Activated effector memory CD4-positive, alpha-beta T cell treated with anti-CD3 and anti-CD28 coated beads, Interleukin-2, amount 50 U/mL, for 16 hours (primary cell): ENCODE measurements around the gene SMG6.

Source experiments
- DNase-seq: peaks from one replicate; pipeline ENCODE4 v3.0.0-alpha.2; 2020

Gene SMG6

DNA sequence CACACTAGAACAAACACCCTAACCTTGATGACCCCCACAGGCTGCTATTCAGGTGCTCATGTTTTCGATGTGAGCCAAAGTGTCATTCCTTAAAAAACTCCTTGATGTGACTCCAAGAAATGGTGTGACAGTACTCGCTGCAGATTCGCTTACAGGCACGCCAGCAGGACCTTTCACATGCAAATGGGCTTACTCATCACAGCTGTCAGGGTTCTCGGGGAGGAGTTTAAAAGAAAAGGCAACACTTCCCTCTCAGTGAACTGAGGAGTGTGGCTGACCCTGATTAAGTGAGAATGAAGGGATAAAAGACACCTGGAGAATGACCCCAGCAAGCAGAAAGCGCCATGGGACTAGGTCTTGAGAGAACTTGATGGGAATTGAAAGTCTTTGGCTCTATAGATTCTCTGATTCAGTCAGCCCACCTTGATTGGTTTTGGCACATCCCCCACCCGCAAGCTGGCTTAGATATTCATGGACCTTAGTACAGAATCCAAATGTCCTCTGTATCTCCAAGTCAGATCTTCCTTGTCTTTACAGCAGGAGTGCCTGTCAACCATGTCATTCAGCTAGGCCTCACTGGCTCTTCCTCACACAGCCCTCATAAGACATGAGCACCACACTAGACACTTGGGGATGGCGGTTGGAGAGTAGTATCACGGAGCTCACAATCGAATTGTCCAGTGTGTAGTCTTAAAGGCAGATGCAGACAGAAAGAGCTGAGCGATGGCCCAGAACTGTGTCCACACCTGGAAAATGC, 166.1 kb downstream of the SMG6 start:
- no peak for DNase-seq

- no peak for DNase-seq
These were observed 167.3 kb downstream of the SMG6 start for GRCh38 chr17:2136241-2136640.

DNA sequence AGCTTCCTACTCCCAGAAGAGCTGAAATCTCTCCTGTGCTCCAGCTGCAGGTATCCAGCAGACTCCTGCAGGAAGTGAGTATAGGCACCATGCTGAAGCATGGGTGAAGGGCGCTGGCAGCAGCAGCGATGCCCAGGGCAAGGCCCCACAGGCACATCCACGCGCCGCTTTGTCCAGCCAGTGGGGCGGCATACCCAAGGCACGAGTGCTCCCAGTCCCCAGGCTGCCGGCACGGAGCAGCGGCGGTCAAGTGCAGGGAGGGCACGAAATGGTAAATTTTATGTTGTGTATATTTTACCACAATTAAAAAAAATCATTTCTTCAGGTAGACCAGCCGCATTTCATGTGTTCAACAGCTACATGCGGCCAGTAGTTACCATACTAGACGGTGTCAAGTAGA, 175.6 kb downstream of the SMG6 start:
- DNase-seq: no peak

DNA sequence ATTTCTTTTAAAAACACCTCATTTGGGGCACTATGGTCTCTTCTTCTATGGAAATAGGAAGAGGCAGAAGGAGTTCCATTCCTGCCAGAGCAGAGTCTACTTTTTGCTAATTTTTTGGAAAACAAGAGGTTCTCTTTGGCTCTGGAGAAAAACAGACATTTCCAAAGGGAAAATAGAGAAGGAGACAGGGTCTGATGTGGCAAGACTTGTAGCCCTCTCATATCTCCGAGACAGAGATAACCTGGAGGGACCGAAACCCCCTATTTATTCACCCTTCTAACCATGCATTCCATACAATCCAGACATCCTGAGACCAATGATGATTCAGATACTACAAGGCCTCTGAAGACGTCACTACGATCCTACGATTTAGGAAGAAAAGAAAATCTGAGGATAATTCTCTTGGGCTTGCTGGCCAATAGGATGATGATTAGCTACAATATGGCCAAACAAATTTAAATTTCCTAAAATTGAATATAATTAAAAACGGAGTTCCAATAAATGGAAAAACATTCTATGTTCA, 178.5 kb downstream of the SMG6 start:
- no peak for DNase-seq

DNA sequence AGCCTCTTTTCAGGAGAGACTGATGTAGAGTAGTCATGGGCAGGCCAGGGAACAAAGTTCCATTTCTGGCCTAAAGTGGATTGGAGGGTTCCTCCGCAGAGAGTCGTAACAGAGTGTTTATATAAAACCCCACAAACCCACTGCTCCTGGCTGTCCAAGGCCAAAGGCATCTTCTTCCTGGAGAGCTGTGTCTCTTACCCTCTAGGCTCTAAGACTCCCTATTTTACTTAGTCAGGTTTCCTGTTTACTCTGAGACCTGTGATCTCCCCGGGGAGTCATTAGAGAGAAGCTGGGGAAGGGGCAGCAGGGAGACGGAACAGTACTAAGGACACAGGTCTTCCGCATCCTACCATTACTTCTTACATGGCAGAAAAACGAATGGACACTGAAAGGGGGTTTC, 179.2 kb downstream of the SMG6 start:
- DNase-seq: no peak

DNA sequence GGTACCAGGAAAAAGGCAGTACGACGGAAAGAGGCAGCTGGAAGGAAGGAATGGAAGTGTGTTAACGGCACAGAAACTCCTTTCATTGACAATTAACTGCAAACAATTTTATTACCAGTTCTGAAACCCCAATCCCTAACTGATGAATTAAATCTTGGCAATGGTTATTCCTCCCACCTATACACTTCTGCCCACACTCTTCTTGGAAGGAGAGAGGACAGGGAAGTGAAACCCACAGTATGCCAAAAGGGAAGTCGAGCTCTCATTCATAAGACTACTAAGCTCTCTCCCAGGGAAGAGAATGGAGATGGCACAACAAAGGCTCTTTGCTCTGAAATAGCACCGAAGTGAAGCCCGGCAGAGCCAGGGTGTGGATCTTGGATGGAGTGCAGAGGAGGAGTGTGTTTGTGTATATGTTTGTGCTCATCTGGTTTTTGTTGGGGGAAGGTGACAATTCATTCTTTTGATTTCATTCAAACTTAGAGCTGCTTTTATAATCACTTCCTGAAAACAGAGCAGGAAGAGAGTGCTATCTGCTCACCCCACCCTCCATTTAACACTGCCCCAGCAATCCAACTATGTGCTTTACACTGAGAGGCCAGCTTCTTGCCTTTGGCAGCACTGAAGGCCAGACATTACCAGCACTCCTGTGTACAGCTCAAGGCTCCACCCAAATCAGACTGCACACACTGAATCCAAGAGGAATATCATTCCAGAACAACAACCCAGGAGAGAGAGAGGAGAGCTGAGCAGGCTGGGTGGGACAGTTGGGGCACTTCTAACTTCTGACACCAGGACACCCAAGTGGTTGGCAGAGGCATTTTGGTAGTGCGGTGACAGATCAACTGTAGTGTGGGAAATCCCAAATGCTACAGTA, 180.0 kb downstream of the SMG6 start:
- DNase-seq: no peak

DNA sequence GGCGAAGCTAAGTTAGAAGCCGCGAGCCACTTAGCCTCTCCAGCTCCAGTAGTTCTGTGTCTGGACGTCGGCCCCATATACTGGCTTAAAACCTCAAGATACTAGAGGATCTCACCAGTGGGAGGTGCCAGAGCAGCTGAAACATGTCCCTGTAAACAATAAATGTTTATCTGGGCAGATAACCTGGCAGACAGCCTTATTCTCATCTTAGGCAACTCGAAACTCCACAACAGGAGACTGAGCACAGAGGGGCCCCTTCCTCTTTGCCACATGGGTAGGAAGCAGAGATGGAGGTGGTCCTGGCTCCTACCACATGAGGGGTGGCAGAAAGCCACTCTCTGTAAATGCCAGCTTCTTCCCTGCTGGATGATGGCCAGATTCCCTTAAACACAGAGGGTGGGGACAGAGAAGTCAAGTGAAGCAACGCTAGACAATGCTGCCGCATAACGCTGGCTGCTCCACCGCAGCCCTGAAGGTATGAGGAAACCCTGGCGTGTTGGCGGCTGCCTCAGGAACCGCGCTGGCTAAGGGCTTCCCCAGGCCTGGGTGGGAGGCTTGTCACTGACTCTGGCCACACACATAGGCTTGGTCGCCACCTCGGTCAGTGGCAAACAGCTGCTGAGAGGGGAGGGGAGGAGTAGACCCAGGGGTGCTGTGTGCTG, 180.8 kb downstream of the SMG6 start:
- DNase-seq: no peak

DNA sequence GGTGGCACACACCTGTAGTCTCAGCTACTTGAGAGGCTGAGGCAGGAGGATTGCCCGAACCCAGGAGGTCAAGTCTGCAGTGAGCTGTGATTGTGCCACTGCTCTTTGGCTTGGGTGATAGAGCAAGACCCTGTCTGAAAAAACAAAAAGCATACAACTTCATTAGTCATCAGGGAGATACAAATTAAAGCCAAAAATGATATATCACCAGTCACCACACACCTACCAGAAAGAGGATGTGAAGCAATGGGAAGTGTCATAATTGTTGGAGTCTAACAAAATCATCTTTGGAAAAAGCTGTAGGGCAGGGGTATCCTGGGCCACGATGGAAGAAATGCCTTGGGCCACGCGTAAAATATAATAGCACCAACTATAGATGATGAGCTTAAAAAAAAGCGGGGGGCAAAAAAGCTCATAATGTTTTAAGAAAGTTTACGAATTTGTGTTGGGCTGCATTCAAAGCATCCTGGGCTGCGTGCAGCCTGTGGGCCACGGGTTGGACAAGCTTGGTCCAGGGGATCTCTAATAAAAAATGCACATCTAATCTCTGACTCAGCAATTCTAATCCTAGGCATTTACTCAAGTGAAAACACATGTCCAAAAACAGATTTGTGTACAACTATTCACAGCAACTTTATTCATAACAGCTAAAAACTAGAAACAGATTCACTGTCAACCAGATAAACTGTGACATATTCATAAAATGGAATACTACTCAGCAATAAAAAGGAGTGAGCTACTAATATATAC, 182.8 kb downstream of the SMG6 start:
- DNase-seq: no peak

GRCh38 chr17:2113279-2113622, 190.3 kb downstream of the SMG6 start:
- DNase-seq: no peak

DNA sequence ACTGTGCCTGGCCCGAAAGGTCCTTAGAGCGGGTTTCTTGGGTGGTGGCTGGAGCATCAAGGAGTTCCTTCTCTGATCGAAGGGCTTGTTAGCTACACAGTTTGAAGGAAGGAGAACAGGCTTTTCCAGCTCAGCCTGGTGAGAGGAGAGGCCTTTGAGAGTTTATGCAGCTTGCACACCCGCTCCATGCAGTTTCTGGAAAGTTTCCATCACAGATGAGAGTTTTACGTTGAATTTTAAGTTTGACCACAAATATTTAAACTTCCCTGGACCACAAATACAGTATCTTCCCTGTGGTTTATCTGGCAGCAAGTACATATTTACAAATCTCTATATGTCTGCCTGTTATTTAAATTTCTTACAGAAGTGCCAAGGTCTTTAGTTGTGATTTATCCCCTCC, 191.9 kb downstream of the SMG6 start:
- no peak for DNase-seq

DNA sequence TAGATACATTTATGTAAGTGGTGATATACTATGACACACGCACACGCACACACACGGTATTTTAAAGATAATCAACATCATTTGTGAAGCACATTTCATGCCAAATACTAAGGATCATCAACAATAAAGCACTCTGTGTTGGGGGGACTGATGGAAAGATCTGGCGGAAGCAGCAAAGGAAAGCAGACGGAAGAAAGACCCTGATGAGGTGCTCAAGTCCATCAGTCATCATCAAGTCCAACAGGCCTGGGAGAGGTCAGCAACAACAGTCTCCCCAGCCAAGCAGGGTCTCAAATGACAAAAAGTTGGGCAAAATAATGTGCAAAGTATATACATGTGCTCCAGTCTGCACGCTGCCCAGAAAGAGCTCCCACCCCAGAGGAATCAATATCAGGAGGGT, 193.1 kb downstream of the SMG6 start:
- no peak for DNase-seq

- peak; percentile 24 for DNase-seq
These were observed 195.4 kb downstream of the SMG6 start for GRCh38 chr17:2108170-2108569.

DNA sequence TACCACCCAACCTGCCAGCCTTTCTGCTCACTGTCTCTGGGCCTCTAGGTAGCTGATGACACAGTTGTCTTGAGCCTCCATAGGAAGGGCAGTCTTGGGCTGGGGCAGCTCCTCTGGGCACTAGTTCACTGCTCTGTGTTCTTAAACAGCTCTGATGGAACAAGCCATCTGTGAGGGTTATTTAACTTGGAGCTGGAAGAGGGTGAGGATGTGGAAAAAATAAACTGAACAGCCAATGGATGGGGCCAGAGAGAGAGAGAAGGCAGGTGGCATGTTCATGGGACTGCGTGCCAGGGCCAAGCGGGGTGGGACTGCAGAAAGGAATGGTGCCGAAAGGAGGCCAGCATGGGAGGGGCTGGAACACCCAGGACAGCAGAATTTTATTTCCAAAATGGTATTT, 196.1 kb downstream of the SMG6 start:
- DNase-seq: peak; percentile 37

DNA sequence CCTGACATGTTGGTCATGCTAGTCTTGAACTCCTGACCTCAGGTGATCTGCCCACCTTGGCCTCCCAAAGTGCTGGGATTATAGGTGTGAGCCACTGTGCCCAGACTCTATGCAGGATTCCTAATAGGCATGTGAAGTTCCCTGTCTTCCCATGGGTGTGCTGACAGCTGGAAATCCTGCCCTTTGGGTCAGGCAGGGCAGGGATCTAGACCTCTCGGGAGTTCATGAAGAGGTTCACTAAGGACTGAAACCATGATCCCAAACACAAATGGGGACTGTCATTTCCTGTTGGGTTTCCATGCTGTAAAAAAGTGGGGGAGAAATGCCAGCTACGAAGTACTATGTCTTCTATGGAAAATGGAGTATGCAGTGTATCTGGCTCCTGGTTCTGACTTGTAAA, 196.5 kb downstream of the SMG6 start:
- peak; percentile 12 for DNase-seq

DNA sequence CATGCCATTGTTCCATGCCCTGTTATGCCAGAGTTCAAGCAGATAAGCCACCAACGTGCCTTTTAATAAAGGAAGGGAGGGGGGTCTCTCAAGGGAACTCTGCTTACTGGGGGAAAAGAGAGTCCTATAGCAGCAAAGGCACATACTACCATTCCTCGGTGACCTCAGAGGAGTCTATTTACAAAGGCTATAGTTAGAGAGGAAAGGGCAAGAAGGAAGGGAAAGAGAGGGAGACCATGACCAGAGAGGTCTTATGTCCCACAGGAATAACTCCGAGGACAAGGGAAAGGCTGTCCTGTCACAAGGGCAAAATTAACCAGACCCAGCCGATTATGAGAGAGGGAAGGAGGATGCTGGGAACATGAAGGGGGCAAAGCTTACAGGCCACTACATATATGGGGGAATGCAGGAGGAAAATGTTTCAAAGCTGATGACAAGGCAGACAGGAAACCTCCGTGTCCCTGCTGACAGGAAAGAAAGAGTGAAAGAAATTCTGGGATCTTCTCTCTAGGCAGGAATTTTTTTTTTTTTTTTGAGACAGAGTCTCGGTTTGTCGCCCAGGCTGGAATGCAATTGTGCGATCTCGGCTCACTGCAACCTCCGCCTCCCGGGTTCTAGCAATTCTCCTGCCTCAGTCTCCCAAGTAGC, 197.2 kb downstream of the SMG6 start:
- DNase-seq: peak; percentile 6

DNA sequence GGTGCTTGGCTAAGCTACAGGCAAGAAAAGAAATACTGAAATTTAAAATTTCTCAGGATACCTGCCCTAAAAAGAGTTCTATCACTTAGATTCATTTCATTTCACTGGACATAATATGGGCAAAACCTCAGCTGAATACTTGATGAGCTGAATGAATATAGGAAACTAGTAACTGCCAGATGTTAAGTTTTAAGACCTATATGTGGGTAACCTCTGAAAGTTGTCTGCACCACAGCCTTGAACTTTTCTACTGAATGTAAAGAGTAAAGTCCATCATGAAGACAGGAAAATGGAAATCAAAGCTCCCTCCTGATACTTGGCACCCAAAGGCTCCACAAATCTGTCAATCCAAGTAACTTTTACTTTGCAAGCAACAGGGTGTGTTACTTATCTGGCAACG, 197.9 kb downstream of the SMG6 start:
- no peak for DNase-seq

GRCh38 chr17:2102931-2103809, 200.4 kb downstream of the SMG6 start:
- DNase-seq: peak; percentile 5

- DNase-seq: peak; percentile 67
These were observed 201.9 kb downstream of the SMG6 start for GRCh38 chr17:2101448-2102257.

DNA sequence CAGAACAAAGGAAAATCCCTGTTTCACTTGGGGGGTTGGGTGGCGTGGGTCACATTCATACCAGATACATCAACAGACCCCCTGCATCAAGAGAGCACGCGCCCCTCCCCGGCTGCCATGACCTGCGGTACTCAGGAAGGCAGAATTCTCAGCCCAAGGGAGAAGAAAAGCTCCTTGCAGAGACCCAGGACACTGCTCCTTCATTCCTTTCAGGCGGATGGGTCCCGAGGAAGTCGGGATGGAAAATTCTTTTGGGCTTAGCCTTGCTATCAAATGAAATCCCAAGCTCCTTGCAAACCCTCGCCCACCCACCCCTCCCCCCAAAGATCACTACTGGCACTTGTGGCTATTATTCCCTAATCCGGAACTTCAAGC, 208.1 kb downstream of the SMG6 start:
- DNase-seq: no peak

GRCh38 chr17:2094891-2095535, 208.6 kb downstream of the SMG6 start:
- DNase-seq: no peak
